ENCODE results near the gene IPO7.
"Not testable (repeated sequence)": the region's sequence is repeated elsewhere in the genome, so short reads cannot be mapped to it uniquely, and the experiment has no call there.

IPO7 gene

DNA sequence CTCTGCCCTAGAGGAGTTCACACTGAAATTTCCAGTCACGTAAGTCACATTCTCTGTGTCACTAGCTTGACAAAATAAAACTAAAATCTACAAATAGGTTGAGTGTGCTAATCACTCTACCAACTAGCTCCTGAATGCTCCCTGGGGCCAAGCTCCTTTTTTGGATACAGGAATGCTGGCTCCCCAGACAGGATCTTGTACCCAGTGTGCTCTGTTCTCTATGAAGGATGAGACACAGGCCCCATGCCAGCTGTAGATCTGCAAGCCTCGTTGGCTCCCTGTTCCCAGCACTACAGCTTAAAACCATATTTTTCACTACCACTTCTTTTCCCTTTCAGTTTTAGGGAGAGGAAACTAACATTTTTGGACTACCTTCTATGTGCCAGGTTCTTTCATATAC is 3.7 kb upstream of the IPO7 start:
- intact Hi-C loops (cut with micrococcal nuclease) = no loop called here
- H3K27ac Mint-ChIP-seq = no peak overlapping the region
- peaks cover 12% of the 10 kb centered on the region for H3K36me3 Mint-ChIP-seq (ENCODE audit: low read depth)
- no peaks in the 10 kb centered on the region for H3K27me3 Mint-ChIP-seq
- no peaks in the 10 kb centered on the region for H3K9me3 Mint-ChIP-seq
- H3K4me1 Mint-ChIP-seq (ENCODE audit: low read depth) = peaks cover 18% of the 10 kb centered on the region
- H3K4me3 Mint-ChIP-seq = no peak overlapping the region

DNA sequence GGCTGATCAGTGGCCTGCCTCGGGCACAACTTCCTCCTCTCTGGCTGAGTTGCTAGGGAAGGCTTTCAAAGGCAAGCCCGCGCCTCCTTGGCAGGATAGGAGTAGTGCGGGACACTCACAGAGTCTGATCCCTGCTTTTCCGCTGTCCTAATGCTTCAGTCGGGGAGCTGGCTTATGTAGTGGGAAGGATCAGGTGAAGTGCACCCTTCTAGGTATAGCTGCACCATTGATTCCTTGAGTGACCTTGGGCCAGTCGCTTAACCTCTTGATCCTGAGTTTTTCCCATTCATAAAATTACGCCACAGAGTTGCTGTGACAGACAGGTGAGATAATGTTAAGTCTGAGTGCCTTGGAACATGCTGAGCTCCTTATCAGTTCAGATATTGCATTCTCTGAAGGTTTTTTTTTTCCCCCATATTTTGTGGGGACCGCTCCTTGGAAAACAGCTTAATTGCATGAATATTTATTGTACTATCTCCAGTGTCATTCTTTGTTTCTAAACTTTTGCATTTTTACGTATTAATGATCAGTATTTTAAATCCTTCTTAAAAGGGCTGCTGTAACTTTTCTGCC is 961 bp downstream of the IPO7 start:
- Mint-ChIP-seq H3K9me3 (no peaks in the 10 kb centered on the region), H3K36me3 (ENCODE audit: low read depth) (peaks cover 29% of the 10 kb centered on the region), H3K4me1 (ENCODE audit: low read depth) (peaks cover 28% of the 10 kb centered on the region), H3K27ac (peak overlapping the region; percentile 98), H3K27me3 (no peaks in the 10 kb centered on the region), H3K4me3 (peak overlapping the region; percentile 87)
- intact Hi-C loops (cut with micrococcal nuclease) = loop anchor here (1.0 kb wide), 1 partner anchor 21 kb away; no protein-coding TSS in a partner anchor

DNA sequence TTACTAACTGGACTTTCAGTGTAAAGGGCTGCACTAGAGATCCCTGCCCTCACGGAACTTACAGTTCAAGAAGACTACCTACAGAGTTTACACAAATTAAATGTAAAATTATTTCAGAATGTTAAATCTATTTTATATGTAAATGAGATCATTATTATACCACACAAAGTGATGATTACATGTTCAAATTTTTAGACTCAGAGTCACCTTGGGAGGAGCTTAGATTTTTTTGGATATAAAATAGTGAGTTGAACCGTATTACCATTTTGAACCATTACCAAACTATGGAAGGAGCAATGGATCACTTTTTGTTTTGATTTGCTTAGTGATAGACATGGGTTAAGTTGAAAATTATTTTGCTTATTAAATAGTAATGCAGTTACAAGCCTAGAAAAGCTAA is 1.6 kb downstream of the IPO7 start:
- Mint-ChIP-seq H3K9me3 (no peaks in the 10 kb centered on the region), H3K4me3 (no peak overlapping the region), H3K36me3 (ENCODE audit: low read depth) (peaks cover 29% of the 10 kb centered on the region), H3K4me1 (ENCODE audit: low read depth) (peaks cover 28% of the 10 kb centered on the region), H3K27ac (peak overlapping the region; percentile 98), H3K27me3 (no peaks in the 10 kb centered on the region)
- intact Hi-C loops (cut with micrococcal nuclease) = no loop called here

DNA sequence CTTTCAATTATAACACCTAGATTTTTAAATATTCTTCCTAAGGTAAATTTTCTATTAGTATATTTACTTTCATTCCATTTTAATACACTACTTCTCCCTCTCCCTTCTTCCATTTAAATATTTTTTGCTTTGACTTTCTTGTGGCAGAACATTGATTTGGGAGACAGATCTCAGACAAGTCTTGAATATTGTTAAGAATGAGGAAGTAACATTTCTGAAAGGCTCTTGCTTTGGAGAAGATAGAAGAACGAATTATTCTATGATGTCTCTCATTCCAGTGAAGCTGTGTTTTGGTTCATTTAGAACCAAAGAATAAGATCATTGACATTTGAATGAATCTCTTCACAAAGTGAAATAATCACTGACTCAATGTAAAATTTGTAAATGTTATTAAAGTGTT is 2.4 kb downstream of the IPO7 start:
- intact Hi-C loops (cut with micrococcal nuclease) = no loop called here
- H3K4me3 Mint-ChIP-seq = no peak overlapping the region
- peaks cover 28% of the 10 kb centered on the region for H3K4me1 Mint-ChIP-seq (ENCODE audit: low read depth)
- H3K9me3 Mint-ChIP-seq = no peaks in the 10 kb centered on the region
- peaks cover 29% of the 10 kb centered on the region for H3K36me3 Mint-ChIP-seq (ENCODE audit: low read depth)
- H3K27me3 Mint-ChIP-seq = no peaks in the 10 kb centered on the region
- peak overlapping the region; percentile 71 for H3K27ac Mint-ChIP-seq

DNA sequence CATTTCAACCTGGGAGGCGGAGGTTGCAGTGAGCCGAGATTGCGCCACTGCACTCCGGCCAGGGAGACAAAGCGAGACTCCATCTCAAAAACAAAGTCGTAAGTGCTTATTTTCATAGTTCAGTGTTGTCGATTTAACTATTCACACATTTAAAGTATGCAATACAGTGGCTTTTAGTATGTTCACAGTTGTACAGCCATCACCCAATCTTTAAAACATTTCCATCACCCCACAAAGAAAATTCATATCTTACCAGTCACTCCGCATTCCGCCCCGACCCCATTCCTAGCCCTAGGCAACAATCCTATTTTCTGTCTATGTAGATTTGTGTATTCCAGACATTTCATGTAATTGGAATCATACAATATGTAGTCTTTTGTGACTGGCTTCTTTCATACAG is 11.9 kb downstream of the IPO7 start:
- intact Hi-C loops (cut with micrococcal nuclease) = no loop called here
- no peak overlapping the region for H3K4me3 Mint-ChIP-seq
- no peaks in the 10 kb centered on the region for H3K9me3 Mint-ChIP-seq
- H3K4me1 Mint-ChIP-seq (ENCODE audit: low read depth) = peaks cover 36% of the 10 kb centered on the region
- peaks cover 40% of the 10 kb centered on the region for H3K36me3 Mint-ChIP-seq (ENCODE audit: low read depth)
- peak overlapping the region; percentile 43 for H3K27ac Mint-ChIP-seq
- no peaks in the 10 kb centered on the region for H3K27me3 Mint-ChIP-seq

DNA sequence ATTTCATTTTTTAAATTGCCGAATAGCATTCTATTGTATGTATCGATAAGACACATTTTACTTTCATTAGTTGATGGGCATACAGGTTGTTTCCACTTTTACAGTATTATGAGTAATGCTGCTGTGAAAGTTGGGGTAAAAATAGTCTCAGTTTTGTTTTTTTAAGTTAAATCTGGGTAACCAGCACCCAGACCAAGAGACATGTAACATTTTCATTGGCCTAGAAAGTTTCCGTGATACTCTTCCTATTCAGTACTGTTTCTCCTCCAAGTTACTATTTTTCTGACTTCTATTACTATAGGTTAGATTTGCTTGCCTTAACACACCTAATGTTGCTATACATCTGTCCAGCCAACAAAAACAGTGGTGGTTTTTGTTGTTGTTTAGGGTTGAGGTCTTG is 12.3 kb downstream of the IPO7 start:
- no peak overlapping the region for H3K4me3 Mint-ChIP-seq
- peaks cover 40% of the 10 kb centered on the region for H3K36me3 Mint-ChIP-seq (ENCODE audit: low read depth)
- H3K27ac Mint-ChIP-seq = peak overlapping the region; percentile 43
- no peaks in the 10 kb centered on the region for H3K27me3 Mint-ChIP-seq
- intact Hi-C loops (cut with micrococcal nuclease) = no loop called here
- no peaks in the 10 kb centered on the region for H3K9me3 Mint-ChIP-seq
- H3K4me1 Mint-ChIP-seq (ENCODE audit: low read depth) = peaks cover 36% of the 10 kb centered on the region

DNA sequence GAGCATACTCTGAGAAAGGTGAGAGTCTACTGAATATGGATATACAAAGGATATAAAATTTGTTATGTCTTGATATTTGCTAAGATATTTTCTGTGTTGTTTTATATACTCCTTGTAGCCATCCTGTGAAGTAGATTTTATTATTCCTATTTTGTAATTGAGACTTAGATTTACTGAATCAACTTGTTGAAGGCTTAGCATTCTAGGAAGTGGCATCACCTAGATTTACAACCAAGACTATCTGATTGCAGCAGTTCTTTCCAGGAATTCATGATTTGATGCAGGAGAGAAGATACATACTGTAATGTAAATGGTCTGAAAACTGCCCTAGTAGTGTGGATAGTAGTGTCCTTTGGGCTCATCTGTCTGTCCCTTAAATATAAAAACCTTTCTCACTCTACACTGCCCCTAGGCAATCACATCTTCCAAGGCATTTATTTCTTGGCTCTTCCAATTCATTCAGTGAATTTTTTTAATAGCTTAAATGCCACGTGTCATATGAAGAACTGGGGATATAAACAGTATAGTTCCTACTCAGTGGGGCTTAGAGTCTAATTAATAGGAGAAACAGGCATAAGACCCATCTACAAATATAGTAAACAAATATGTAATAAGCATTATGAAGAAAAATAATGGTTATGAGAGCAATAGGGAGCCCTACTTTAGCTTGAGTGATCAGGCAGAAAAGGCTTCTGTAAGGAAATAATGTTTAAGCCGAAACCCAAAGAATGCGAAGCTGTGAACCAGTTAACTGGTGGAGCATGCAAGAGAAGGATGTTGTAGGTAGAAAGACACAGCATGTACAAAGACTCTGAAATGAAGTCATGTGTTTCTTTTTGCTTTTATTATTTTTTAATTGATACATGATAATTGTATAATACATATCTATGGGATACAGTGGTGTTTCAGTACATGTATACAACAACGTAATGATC is 13.6 kb downstream of the IPO7 start:
- H3K27ac Mint-ChIP-seq = no peak overlapping the region
- peaks cover 32% of the 10 kb centered on the region for H3K4me1 Mint-ChIP-seq (ENCODE audit: low read depth)
- H3K4me3 Mint-ChIP-seq = no peak overlapping the region
- no peaks in the 10 kb centered on the region for H3K27me3 Mint-ChIP-seq
- no peaks in the 10 kb centered on the region for H3K9me3 Mint-ChIP-seq
- peaks cover 33% of the 10 kb centered on the region for H3K36me3 Mint-ChIP-seq (ENCODE audit: low read depth)
- intact Hi-C loops (cut with micrococcal nuclease) = no loop called here

DNA sequence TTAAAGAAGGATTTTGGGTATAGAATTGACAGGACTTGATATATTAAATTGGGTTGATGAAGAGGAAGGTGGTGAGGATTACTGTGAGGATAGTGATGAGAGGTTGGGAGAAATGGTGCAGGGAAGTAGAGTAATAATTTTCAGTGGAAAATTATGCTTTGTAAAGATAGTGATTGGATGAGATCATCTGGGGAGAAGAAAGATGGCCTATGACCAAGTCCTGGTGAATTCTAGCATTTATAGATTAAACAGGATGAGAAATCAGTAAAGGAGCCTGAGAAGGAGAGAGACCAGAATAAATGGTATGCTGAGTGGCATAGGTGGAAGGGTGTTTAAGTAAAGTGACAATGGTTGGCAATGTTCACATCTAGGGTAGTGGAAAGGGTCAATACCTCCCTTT is 15.0 kb downstream of the IPO7 start:
- H3K4me3 Mint-ChIP-seq = no peak overlapping the region
- no peaks in the 10 kb centered on the region for H3K9me3 Mint-ChIP-seq
- peaks cover 23% of the 10 kb centered on the region for H3K4me1 Mint-ChIP-seq (ENCODE audit: low read depth)
- no peaks in the 10 kb centered on the region for H3K27me3 Mint-ChIP-seq
- H3K27ac Mint-ChIP-seq = no peak overlapping the region
- intact Hi-C loops (cut with micrococcal nuclease) = no loop called here
- peaks cover 32% of the 10 kb centered on the region for H3K36me3 Mint-ChIP-seq (ENCODE audit: low read depth)

DNA sequence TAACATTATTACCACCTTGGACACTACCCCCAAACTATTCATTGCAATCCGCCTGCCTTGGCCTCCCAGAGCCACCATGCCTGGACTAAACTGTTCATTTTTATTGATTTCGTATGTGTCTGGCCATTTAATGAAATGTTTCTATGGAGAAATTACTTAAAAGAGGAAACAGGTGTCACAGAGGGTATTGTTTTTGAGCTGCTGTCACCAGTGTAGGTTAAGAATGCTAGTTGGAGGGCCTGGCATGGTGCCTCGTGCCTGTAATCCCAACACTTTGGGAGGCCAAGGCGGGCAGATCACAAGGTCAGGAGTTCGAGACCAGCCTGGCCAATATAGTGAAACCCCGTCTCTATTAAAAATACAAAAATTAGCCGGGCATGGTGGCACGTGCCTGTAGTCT is 17.4 kb downstream of the IPO7 start:
- H3K27me3 Mint-ChIP-seq; H3K4me3 Mint-ChIP-seq; H3K27ac Mint-ChIP-seq; H3K9me3 Mint-ChIP-seq; intact Hi-C loops (cut with micrococcal nuclease): not testable (repeated sequence)
- H3K36me3 Mint-ChIP-seq (ENCODE audit: low read depth) = peaks cover 44% of the 10 kb centered on the region
- H3K4me1 Mint-ChIP-seq (ENCODE audit: low read depth) = peaks cover 11% of the 10 kb centered on the region

DNA sequence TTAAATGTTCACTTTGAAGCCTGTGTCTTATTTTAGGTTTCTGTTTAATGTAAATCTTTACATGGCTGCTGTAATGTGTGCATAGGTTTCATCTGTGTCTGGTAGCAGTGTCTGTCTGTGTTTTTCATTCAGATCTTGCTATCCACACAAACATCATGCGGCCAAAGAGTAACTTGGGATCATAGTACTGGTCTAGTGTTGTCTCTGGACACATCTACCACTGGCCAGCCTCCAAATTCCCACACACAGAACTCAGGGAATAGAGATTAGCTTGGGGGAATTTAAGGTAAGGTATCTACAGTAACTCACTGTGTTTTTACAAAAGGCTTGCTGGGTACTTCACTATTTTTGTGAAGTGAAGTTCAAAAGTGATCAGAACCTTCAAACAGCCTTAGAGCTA is 44.3 kb downstream of the IPO7 start:
- no peak overlapping the region for H3K27ac Mint-ChIP-seq
- intact Hi-C loops (cut with micrococcal nuclease) = no loop called here
- H3K27me3 Mint-ChIP-seq = no peaks in the 10 kb centered on the region
- H3K4me3 Mint-ChIP-seq = no peak overlapping the region
- peaks cover 95% of the 10 kb centered on the region for H3K36me3 Mint-ChIP-seq (ENCODE audit: low read depth)
- no peaks in the 10 kb centered on the region for H3K4me1 Mint-ChIP-seq (ENCODE audit: low read depth)
- no peaks in the 10 kb centered on the region for H3K9me3 Mint-ChIP-seq

DNA sequence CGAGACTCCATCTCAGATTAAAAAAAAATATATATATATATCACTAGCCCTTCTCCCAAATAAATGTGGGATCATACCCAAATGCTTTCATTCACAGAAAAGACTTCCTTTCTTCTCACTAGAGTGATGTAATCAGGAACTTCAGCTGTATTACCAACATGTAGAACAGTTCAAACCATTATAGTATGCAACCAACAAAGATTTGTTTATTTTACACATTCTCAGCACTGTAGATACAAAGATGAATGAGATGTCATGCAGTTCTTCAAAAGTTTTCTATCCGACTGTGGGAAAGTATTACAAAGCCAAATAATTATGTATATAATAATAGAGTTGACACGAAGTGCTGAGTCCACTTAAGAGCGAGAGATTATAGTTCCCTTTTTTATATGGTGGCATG is 54.2 kb downstream of the IPO7 start:
- intact Hi-C loops (cut with micrococcal nuclease) = no loop called here
- Mint-ChIP-seq H3K9me3 (no peaks in the 10 kb centered on the region), H3K27me3 (no peaks in the 10 kb centered on the region), H3K27ac (no peak overlapping the region), H3K4me3 (no peak overlapping the region), H3K4me1 (ENCODE audit: low read depth) (no peaks in the 10 kb centered on the region), H3K36me3 (ENCODE audit: low read depth) (peaks cover 98% of the 10 kb centered on the region)

DNA sequence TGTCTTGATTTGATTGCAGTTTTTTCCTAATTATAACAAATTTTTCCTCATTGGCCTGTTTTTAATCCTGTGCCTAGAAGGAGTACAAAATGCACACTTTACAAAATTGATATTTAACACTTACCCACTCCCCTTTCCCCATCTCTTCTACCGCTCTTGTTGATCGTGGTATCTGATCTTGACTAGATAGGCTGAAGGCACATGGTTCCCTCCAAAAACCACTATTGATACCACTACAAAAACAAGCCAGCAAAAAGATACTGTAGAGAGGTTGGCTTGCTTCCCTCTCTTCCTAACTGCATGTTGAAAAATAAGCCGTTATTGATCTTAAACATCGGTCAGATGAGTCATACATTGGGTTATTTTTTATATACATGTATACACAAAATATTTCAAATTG is 61.8 kb downstream of the IPO7 start:
- no peak overlapping the region for H3K27ac Mint-ChIP-seq
- intact Hi-C loops (cut with micrococcal nuclease) = no loop called here
- H3K4me1 Mint-ChIP-seq (ENCODE audit: low read depth) = no peaks in the 10 kb centered on the region
- no peaks in the 10 kb centered on the region for H3K27me3 Mint-ChIP-seq
- peaks cover 72% of the 10 kb centered on the region for H3K36me3 Mint-ChIP-seq (ENCODE audit: low read depth)
- H3K9me3 Mint-ChIP-seq = peaks cover 5% of the 10 kb centered on the region
- no peak overlapping the region for H3K4me3 Mint-ChIP-seq

DNA sequence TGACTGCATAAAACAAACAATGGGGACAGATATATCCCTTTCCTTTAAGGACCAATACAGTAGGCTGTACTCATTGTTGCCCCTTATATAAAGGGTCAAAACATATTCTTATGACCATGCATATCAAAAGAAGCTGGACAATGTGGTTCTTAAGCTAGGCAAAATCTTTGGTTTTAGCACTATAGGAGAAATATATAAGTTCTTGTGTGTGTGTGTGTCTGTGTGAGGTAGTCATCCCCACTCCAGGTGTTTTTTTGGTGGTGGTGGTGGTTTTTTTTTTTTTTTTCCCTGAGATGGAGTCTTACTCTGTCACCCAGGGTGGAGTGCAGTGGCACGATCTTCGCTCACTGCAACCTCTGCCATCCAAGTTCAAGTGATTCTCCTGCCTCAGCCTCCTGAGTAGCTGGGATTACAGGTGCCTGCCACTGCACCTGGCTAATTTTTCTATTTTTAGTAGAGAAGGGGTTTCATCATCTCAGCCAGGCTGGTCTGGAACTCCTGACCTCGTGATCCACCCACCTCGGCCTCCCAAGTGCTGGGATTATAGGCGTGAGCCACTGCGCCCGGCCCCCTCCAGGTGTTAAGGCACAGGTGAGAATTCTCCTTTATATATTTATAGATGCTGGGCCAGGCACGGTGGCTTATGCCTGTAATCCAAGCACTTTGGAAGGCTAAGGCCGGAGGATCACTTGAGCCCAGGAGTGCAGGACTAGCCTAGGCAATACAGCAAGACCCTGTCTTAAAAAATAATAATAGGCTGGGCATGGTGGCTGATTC is 64.3 kb downstream of the IPO7 start:
- Mint-ChIP-seq H3K9me3 (peaks cover 17% of the 10 kb centered on the region), H3K36me3 (ENCODE audit: low read depth) (peaks cover 55% of the 10 kb centered on the region), H3K27ac (no peak overlapping the region), H3K27me3 (no peaks in the 10 kb centered on the region), H3K4me1 (ENCODE audit: low read depth) (no peaks in the 10 kb centered on the region), H3K4me3 (no peak overlapping the region)
- intact Hi-C loops (cut with micrococcal nuclease) = no loop called here

DNA sequence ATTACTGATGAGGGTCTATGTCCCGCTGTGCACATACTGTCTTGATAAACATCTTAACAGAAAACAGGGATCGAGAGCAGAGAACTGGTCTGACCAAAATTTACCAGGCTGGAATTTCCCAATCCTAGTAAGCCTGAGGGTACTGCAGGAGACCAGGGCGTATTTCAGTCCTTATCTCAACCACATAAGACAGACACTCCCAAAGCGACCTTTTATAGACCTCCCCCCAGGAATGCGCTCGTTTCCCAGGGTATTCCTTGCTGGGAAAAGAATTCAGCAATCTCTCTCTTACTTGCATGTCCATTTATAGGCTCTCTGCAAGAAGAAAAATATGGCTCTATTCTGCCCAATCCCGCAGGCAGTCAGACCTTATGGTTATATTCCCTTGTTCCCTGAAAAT is 67.6 kb downstream of the IPO7 start:
- H3K4me3 Mint-ChIP-seq; H3K4me1 Mint-ChIP-seq (ENCODE audit: low read depth); intact Hi-C loops (cut with micrococcal nuclease); H3K27me3 Mint-ChIP-seq; H3K27ac Mint-ChIP-seq: not testable (repeated sequence)
- peaks cover 17% of the 10 kb centered on the region for H3K9me3 Mint-ChIP-seq
- peaks cover 27% of the 10 kb centered on the region for H3K36me3 Mint-ChIP-seq (ENCODE audit: low read depth)

All from dendritic cell treated with granulocyte-macrophage colony-stimulating factor and Interleukin-4, amounts not matched to agents 40 ng/mL and 50 ng/mL, for 4 days (primary cell).